ENCODE measurements around the gene PLG.

- no peak for TF ChIP-seq CTCF (IDR thresholded peaks at IDR 0.05)
- no peak for TF ChIP-seq POLR2A (IDR thresholded peaks at IDR 0.05)
Measured at GRCh38 chr6:160678744-160679401, 23.2 kb upstream of the PLG start.
